Measurements from ENCODE around the gene SUN3. TPM values are rescaled to one million over a fixed set of nuclear protein-coding genes. Genes with fewer than 3 reads are reported as not detected.

SUN3 gene
- polyA plus RNA-seq, 2 of the 4 experiments (the other 2 are of a cell fraction), result not detected

- TF ChIP-seq ELK1 (IDR thresholded peaks at IDR 0.05; ENCODE audit: low read depth, low read length), result no peak
- no peak for TF ChIP-seq JUN (IDR thresholded peaks at IDR 0.05)
Measured at GRCh38 chr7:48063985-48064384, 35.1 kb upstream of the SUN3 start (continued).

GRCh38 chr7:48059706-48060105 lies 30.8 kb upstream of the SUN3 start:
- Histone ChIP-seq H3K4me1 (no peaks in the 10 kb centered on the region), H3K27ac (no peak overlapping the region), H3K9me3 (peaks cover 25% of the 10 kb centered on the region; the same call in 2 of the 3 replicates), H3K4me2 (no peak overlapping the region), H3K4me3 (no peak overlapping the region)
- DNase-seq (ENCODE audit: low read depth in 1 of 2, low spot score in 1 of 2), result no peak
- ChIA-PET POLR2A (no interaction called here), CTCF (interaction anchor here (1.1 to 1.2 kb wide), 2 partner anchors 25 to 114 kb away, joined by 3 to 4 read pairs; no protein-coding TSS in a partner anchor)
- WGBS (ENCODE audit: missing lambda C conversion rate), result 58% methylated on average over 5 of the region's 5 CpGs
- no peak for ATAC-seq
- TF ChIP-seq PBX3 (IDR thresholded peaks at IDR 0.05) (no peak), MAFK (IDR thresholded peaks at IDR 0.05; ENCODE audit: partially characterized antibody) (peak; percentile 34)
- no peak for FAIRE-seq

- Histone ChIP-seq H3K4me2 (no peak overlapping the region), H3K4me3 (no peak overlapping the region), H3K27ac (no peak overlapping the region), H3K4me1 (no peaks in the 10 kb centered on the region), H3K9me3 (peaks cover 23% of the 10 kb centered on the region; the same call in 2 of the 3 replicates)
- CTCF ChIA-PET, result no interaction called here
- ATAC-seq, result no peak
- POLR2A ChIA-PET, result no interaction called here
- FAIRE-seq, result no peak
- TF ChIP-seq RAD21 (conservative IDR thresholded peaks at IDR 0.05 in 1 of 2, IDR thresholded peaks at IDR 0.05 in 1 of 2), result no peak
- no peak for TF ChIP-seq PHF8 (IDR thresholded peaks at IDR 0.05; ENCODE audit: borderline replicate concordance, low read depth)
- no peak for TF ChIP-seq FOXS1 (CRISPR knock-in tag; IDR thresholded peaks at IDR 0.05)
- TF ChIP-seq USF2 (IDR thresholded peaks at IDR 0.05), result no peak
- no peak for TF ChIP-seq JUNB (IDR thresholded peaks at IDR 0.05)
- no peak for TF ChIP-seq MAZ (IDR thresholded peaks at IDR 0.05; ENCODE audit: borderline replicate concordance, low read depth, low read length)
- no peak for TF ChIP-seq ZFP36 (IDR thresholded peaks at IDR 0.05; ENCODE audit: borderline replicate concordance, partially characterized antibody)
- TF ChIP-seq FOSB (CRISPR knock-in tag; IDR thresholded peaks at IDR 0.05), result no peak
- no peak for TF ChIP-seq HOXB13 (CRISPR knock-in tag; IDR thresholded peaks at IDR 0.05; ENCODE audit: low read depth)
- TF ChIP-seq TP53 (CRISPR knock-in tag; IDR thresholded peaks at IDR 0.05), result no peak
- no peak for TF ChIP-seq HEYL (CRISPR knock-in tag; IDR thresholded peaks at IDR 0.05)
- TF ChIP-seq JUN (IDR thresholded peaks at IDR 0.05), result no peak
- 48% methylated on average over 2 of the region's 2 CpGs for WGBS (ENCODE audit: missing lambda C conversion rate)
- no peak for DNase-seq (ENCODE audit: low read depth in 1 of 2, low spot score in 1 of 2)
Measured at GRCh38 chr7:48058990-48059389, 30.1 kb upstream of the SUN3 start.

GRCh38 chr7:48053736-48054135 lies 24.8 kb upstream of the SUN3 start:
- ATAC-seq, result no peak
- no peak for TF ChIP-seq RAD21 (conservative IDR thresholded peaks at IDR 0.05 in 1 of 2, IDR thresholded peaks at IDR 0.05 in 1 of 2)
- TF ChIP-seq RARB (CRISPR knock-in tag; IDR thresholded peaks at IDR 0.05), result no peak
- no peak for TF ChIP-seq KDM1A (IDR thresholded peaks at IDR 0.05; ENCODE audit: low read depth)
- no peak for TF ChIP-seq TFCP2L1 (CRISPR knock-in tag; IDR thresholded peaks at IDR 0.05)
- no peak for TF ChIP-seq RNF2 (IDR thresholded peaks at IDR 0.05; ENCODE audit: borderline replicate concordance, low read depth)
- no peak for TF ChIP-seq NR3C1 (IDR thresholded peaks at IDR 0.05)
- TF ChIP-seq RFX5 (IDR thresholded peaks at IDR 0.05), result no peak
- TF ChIP-seq BHLHE40 (IDR thresholded peaks at IDR 0.05; ENCODE audit: low read depth, low read length), result no peak
- TF ChIP-seq NPAS2 (CRISPR knock-in tag; IDR thresholded peaks at IDR 0.05; ENCODE audit: borderline replicate concordance), result no peak
- TF ChIP-seq ZSCAN20 (CRISPR knock-in tag; IDR thresholded peaks at IDR 0.05), result no peak
- TF ChIP-seq TP53 (CRISPR knock-in tag; IDR thresholded peaks at IDR 0.05), result no peak
- TF ChIP-seq RCOR1 (IDR thresholded peaks at IDR 0.05; ENCODE audit: low read depth, low read length), result no peak
- TF ChIP-seq CEBPB (IDR thresholded peaks at IDR 0.05), result no peak
- TF ChIP-seq CHD4 (IDR thresholded peaks at IDR 0.05; ENCODE audit: borderline replicate concordance), result no peak
- no peak for TF ChIP-seq HDAC2 (IDR thresholded peaks at IDR 0.05)
- TF ChIP-seq ZC3H11A (IDR thresholded peaks at IDR 0.05), result no peak
- no peak for TF ChIP-seq SREBF2 (IDR thresholded peaks at IDR 0.05)
- no peak for TF ChIP-seq POLR2A (IDR thresholded peaks at IDR 0.05; ENCODE audit: low read length)
- no peak for TF ChIP-seq MAFK (IDR thresholded peaks at IDR 0.05; ENCODE audit: partially characterized antibody)
- TF ChIP-seq USF2 (IDR thresholded peaks at IDR 0.05), result no peak
- Histone ChIP-seq H3K4me2 (no peak overlapping the region), H3K4me1 (no peaks in the 10 kb centered on the region), H3K9me3 (peaks cover 12% of the 10 kb centered on the region; the same call in 1 of the 3 replicates), H3K4me3 (no peak overlapping the region), H3K27ac (no peak overlapping the region)
- whole genome bisulfite sequencing (ENCODE audit: missing lambda C conversion rate), result 64% methylated on average over 2 of the region's 2 CpGs
- CTCF ChIA-PET, result interaction anchor here (1.2 to 1.6 kb wide), 4 partner anchors 23 to 62 kb away, joined by 3 to 5 read pairs (median 4); no protein-coding TSS in a partner anchor
- POLR2A ChIA-PET, result no interaction called here
- no peak for DNase-seq (ENCODE audit: low read depth in 1 of 2, low spot score in 1 of 2)
- no peak for FAIRE-seq

Data from A549 (cell line).